CD14-positive monocyte (primary cell): Measurements from ENCODE around the gene TMEM109. TPM values are rescaled to one million over a fixed set of nuclear protein-coding genes. Genes with fewer than 3 reads are reported as not detected.

Experiments used
- DNase-seq, 3 donors: peaks; one replicate each; pipeline ENCODE4 v3.0.0-alpha.2; 2011 to 2022
- H2AFZ ChIP-seq: 2 replicates; pipeline ENCODE4 v1.6.0; 2012; ENCODE audit warnings: mild to moderate bottlenecking, low read depth, low read length, inconsistent platforms; ENCODE audit not compliant: insufficient read depth, poor library complexity, severe bottlenecking
- H3K27ac ChIP-seq, 2 donors: 1 replicate in 1 of 2; 2 replicates in 1 of 2; pipeline ENCODE4 v1.5.1; 2012 to 2013; ENCODE audit warnings: low read length in 2 of 2, control low read depth in 1 of 2, inconsistent platforms in 1 of 2, low read depth in 1 of 2, mild to moderate bottlenecking in 1 of 2
- H3K27me3 ChIP-seq, 2 donors: one replicate each; pipeline versions ENCODE4 v1.6.0 to v1.6.1; 2011 to 2013; ENCODE audit warnings: low read length in 2 of 2; ENCODE audit not compliant: control insufficient read depth in 2 of 2, insufficient read depth in 2 of 2
- H3K36me3 ChIP-seq, 2 donors: replicated peaks in 1 of 2; 1 replicate in 1 of 2; 2 replicates in 1 of 2; pipeline versions ENCODE4 v1.5.1 to v1.6.1; 2012 to 2013; ENCODE audit warnings: low read length in 2 of 2, control low read depth in 1 of 2, inconsistent platforms in 1 of 2, mild to moderate bottlenecking in 1 of 2; ENCODE audit not compliant: insufficient read depth in 2 of 2, control insufficient read depth in 1 of 2
- H3K4me1 ChIP-seq, 2 donors: 1 replicate in 1 of 2; 2 replicates in 1 of 2; pipeline versions ENCODE4 v1.5.1 to v1.6.1; 2012 to 2013; ENCODE audit warnings: low read length in 2 of 2, control low read depth in 1 of 2, inconsistent platforms in 1 of 2, mild to moderate bottlenecking in 1 of 2, moderate library complexity in 1 of 2; ENCODE audit not compliant: insufficient read depth in 2 of 2, control insufficient read depth in 1 of 2
- H3K4me2 ChIP-seq: replicated peaks from 2 replicates; pipeline ENCODE3; 2012; ENCODE audit warnings: low read length, moderate library complexity, mild to moderate bottlenecking; ENCODE audit not compliant: poor library complexity, severe bottlenecking; ENCODE audit errors: extremely low read depth
- H3K4me3 ChIP-seq, 3 experiments: fragments of 200-600 bp in 1 of 3; sonication (generic) in 1 of 3; replicated peaks in 1 of 3; 1 replicate in 2 of 3; 2 replicates in 1 of 3; pipeline ENCODE4 v1.5.1; 2011 to 2013; ENCODE audit warnings: low read length in 3 of 3, mild to moderate bottlenecking in 3 of 3, control low read depth in 2 of 3, low read depth in 2 of 3, inconsistent platforms in 1 of 3, moderate library complexity in 1 of 3
- H3K79me2 ChIP-seq: 2 replicates; pipeline ENCODE4 v1.6.0; 2012; ENCODE audit warnings: mild to moderate bottlenecking, control low read depth, inconsistent platforms, low read length, moderate library complexity; ENCODE audit not compliant: insufficient read depth
- H3K9ac ChIP-seq: 2 replicates; pipeline ENCODE4 v1.6.0; 2017; ENCODE audit warnings: low read length, mild to moderate bottlenecking; ENCODE audit not compliant: insufficient read depth, poor library complexity, severe bottlenecking
- H3K9me3 ChIP-seq, 2 donors: replicated peaks in 1 of 2; 1 replicate in 1 of 2; 2 replicates in 1 of 2; pipeline versions ENCODE4 v1.5.1 to v1.6.1; 2012 to 2013; ENCODE audit warnings: low read length in 2 of 2, control low read depth in 1 of 2; ENCODE audit not compliant: control insufficient read depth in 1 of 2, insufficient read depth in 1 of 2
- H4K20me1 ChIP-seq: 2 replicates; pipeline ENCODE4 v1.6.0; 2012; ENCODE audit warnings: mild to moderate bottlenecking, low read length, control low read depth, moderate library complexity; ENCODE audit not compliant: insufficient read depth
- H3K27ac Mint-ChIP-seq, 7 donors: one replicate each; pipeline ENCODE4 v1.8.0; 2020; ENCODE audit warnings: mild to moderate bottlenecking in 7 of 7, mixed read lengths in 7 of 7, moderate library complexity in 6 of 7, inconsistent platforms in 2 of 7
- H3K27me3 Mint-ChIP-seq, 3 donors: one replicate each; pipeline ENCODE4 v1.8.0; 2021 to 2022; ENCODE audit warnings: low read depth in 3 of 3, mild to moderate bottlenecking in 3 of 3, mixed read lengths in 3 of 3, moderate library complexity in 3 of 3, inconsistent platforms in 1 of 3
- H3K36me3 Mint-ChIP-seq, 2 donors: one replicate each; pipeline ENCODE4 v1.8.0; 2020; ENCODE audit warnings: mixed read lengths in 2 of 2, inconsistent platforms in 1 of 2, mild to moderate bottlenecking in 1 of 2
- H3K4me1 Mint-ChIP-seq: one replicate; pipeline ENCODE4 v1.8.0; 2020; ENCODE audit warnings: mild to moderate bottlenecking, mixed read lengths
- H3K4me3 Mint-ChIP-seq, 2 donors: one replicate each; pipeline ENCODE4 v1.8.0; 2020; ENCODE audit warnings: mild to moderate bottlenecking in 2 of 2, mixed read lengths in 2 of 2, moderate library complexity in 1 of 2
- H3K9me3 Mint-ChIP-seq, 7 donors: one replicate each; pipeline ENCODE4 v1.8.0; 2020 to 2022; ENCODE audit warnings: mixed read lengths in 7 of 7, mild to moderate bottlenecking in 6 of 7, moderate library complexity in 6 of 7, inconsistent platforms in 2 of 7
- WGBS: methylation state at CpG from one replicate; pipeline ENCODE4 v1.1.5; 2013; ENCODE audit warnings: missing lambda C conversion rate; ENCODE audit not compliant: insufficient coverage; 5-methylcytosine and 5-hydroxymethylcytosine counted together
- intact Hi-C, 2 donors: fragments of 100-400 bp; cut with micrococcal nuclease; formaldehyde crosslinking; loops; one replicate each; pipeline versions ENCODE4 v1.15.0 to v1.15.1; 2023
- polyA plus RNA-seq, 3 donors: library from polyadenylated mRNA; depleted of rRNA in 1 of 3; unstranded in 2 of 3; stranded (reverse) in 1 of 3; fragments of 300-500 nt in 2 of 3; fragments of >200 nt in 1 of 3; fragmentation: Illumina TruSeq in 2 of 3; gene quantifications; 1 replicate in 2 of 3; 2 replicates in 1 of 3; pipeline ENCODE4 v1.2.3, GENCODE V29; 2012 to 2021
- TF ChIP-seq, protein P1 (sequence below): fragments of 200-600 bp; IDR thresholded peaks from one replicate; pipeline ENCODE4 v1.8.0; 2022; ENCODE audit warnings: antibody characterized with exemption, mild to moderate bottlenecking

Gene TMEM109
- polyA plus RNA-seq, 3 donors: 22.7 to 112 (median 110) TPM

- Histone ChIP-seq H3K4me1 (peaks cover 27 to 52% of the 10 kb centered on the region in 2 donors), H3K27me3 (no peaks in the 10 kb centered on the region), H3K4me2 (no peak overlapping the region), H3K27ac (no peak overlapping the region), H3K9ac (no peak overlapping the region), H2AFZ (no peak overlapping the region), H3K36me3 (peaks cover 72 to 89% of the 10 kb centered on the region in 2 donors), H3K9me3 (no peaks in the 10 kb centered on the region), H3K4me3 (no peak overlapping the region), H3K79me2 (peaks cover 56% of the 10 kb centered on the region), H4K20me1 (peaks cover 100% of the 10 kb centered on the region)
- no peak for DNase-seq
- Mint-ChIP-seq H3K4me3 (no peak overlapping the region), H3K4me1 (peaks cover 55% of the 10 kb centered on the region), H3K36me3 (peaks cover 94 to 100% of the 10 kb centered on the region in 2 donors), H3K27me3 (peaks cover 8 to 15% (median 12%) of the 10 kb centered on the region in 3 donors), H3K9me3 (peaks cover 0 to 5% (median 0%) of the 10 kb centered on the region in 7 donors), H3K27ac (peak overlapping the region in 6 of 7 donors; percentile 28 to 85 (median 70))
- intact Hi-C loops: no loop called here
- TF ChIP-seq, protein P1, sequence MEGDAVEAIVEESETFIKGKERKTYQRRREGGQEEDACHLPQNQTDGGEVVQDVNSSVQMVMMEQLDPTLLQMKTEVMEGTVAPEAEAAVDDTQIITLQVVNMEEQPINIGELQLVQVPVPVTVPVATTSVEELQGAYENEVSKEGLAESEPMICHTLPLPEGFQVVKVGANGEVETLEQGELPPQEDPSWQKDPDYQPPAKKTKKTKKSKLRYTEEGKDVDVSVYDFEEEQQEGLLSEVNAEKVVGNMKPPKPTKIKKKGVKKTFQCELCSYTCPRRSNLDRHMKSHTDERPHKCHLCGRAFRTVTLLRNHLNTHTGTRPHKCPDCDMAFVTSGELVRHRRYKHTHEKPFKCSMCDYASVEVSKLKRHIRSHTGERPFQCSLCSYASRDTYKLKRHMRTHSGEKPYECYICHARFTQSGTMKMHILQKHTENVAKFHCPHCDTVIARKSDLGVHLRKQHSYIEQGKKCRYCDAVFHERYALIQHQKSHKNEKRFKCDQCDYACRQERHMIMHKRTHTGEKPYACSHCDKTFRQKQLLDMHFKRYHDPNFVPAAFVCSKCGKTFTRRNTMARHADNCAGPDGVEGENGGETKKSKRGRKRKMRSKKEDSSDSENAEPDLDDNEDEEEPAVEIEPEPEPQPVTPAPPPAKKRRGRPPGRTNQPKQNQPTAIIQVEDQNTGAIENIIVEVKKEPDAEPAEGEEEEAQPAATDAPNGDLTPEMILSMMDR: no peak
- no CpG with 5 or more reads among the region's 5 CpGs for WGBS
These were observed 31.3 kb downstream of the TMEM109 start for GRCh38 chr11:60945295-60945667.

- Mint-ChIP-seq H3K4me3 (no peak overlapping the region), H3K27me3 (peaks cover 5 to 15% (median 12%) of the 10 kb centered on the region in 3 donors), H3K4me1 (peaks cover 58% of the 10 kb centered on the region), H3K9me3 (peaks cover 0 to 5% (median 0%) of the 10 kb centered on the region in 7 donors), H3K36me3 (peaks cover 80 to 86% of the 10 kb centered on the region in 2 donors), H3K27ac (peak overlapping the region in 1 of 7 donors; percentile 75)
- no peak overlapping the region for H3K9ac ChIP-seq
- H2AFZ ChIP-seq: no peak overlapping the region
- peaks cover 33 to 62% of the 10 kb centered on the region in 2 donors for H3K4me1 ChIP-seq
- H3K9me3 ChIP-seq: no peaks in the 10 kb centered on the region
- peaks cover 57 to 74% of the 10 kb centered on the region in 2 donors for H3K36me3 ChIP-seq
- intact Hi-C loops: no loop called here
- H3K79me2 ChIP-seq: peaks cover 70% of the 10 kb centered on the region
- no peaks in the 10 kb centered on the region for H3K27me3 ChIP-seq
- whole genome bisulfite sequencing: 97% methylated on average over 11 of the region's 15 CpGs
- no peak overlapping the region for H3K27ac ChIP-seq
- DNase-seq: no peak
- peaks cover 94% of the 10 kb centered on the region for H4K20me1 ChIP-seq
- TF ChIP-seq, protein P1: no peak
- H3K4me2 ChIP-seq: no peak overlapping the region
- no peak overlapping the region for H3K4me3 ChIP-seq
These were observed 32.8 kb downstream of the TMEM109 start for GRCh38 chr11:60946601-60947264.
